Thyroid gland (tissue), 4 donors: Measurements from ENCODE around the gene CCBE1.

Experiments
- POLR2A ChIP-seq, 2 donors: fragments of 450-650 bp; IDR thresholded peaks; one replicate each; pipeline ENCODE4 v1.6.1; 2017; ENCODE audit warnings: antibody characterized with exemption in 2 of 2, mild to moderate bottlenecking in 2 of 2, moderate library complexity in 1 of 2
- TF ChIP-seq, protein P1 (sequence below), 6 experiments: fragments of 200-600 bp in 3 of 6; fragments of 450-650 bp in 3 of 6; sonication (generic) in 3 of 6; IDR thresholded peaks; one replicate each; pipeline ENCODE4 v1.5.1; 2016 to 2019; ENCODE audit warnings: antibody characterized with exemption in 6 of 6, mild to moderate bottlenecking in 2 of 6, inconsistent platforms in 1 of 6, moderate library complexity in 1 of 6

DNA sequence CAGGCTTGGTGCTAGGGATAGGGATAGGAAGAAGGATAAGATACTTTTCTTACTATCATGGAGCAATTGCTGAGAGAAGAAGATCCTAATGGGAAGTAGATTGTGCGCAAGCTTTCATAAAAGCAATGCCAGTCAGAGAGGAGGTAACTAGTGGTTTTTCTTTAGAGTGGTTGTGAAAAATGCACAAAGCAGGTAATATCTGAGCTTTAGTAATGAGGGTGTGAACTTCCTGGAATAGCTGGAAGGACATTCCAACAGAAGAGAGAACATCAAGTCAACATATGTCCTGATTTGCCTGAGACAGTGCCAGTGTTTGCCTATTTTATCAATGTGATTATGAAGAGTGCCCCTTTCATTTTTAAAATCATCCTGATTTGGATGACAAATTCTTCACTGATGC is 34.1 kb downstream of the CCBE1 start:
- TF ChIP-seq, protein P1, sequence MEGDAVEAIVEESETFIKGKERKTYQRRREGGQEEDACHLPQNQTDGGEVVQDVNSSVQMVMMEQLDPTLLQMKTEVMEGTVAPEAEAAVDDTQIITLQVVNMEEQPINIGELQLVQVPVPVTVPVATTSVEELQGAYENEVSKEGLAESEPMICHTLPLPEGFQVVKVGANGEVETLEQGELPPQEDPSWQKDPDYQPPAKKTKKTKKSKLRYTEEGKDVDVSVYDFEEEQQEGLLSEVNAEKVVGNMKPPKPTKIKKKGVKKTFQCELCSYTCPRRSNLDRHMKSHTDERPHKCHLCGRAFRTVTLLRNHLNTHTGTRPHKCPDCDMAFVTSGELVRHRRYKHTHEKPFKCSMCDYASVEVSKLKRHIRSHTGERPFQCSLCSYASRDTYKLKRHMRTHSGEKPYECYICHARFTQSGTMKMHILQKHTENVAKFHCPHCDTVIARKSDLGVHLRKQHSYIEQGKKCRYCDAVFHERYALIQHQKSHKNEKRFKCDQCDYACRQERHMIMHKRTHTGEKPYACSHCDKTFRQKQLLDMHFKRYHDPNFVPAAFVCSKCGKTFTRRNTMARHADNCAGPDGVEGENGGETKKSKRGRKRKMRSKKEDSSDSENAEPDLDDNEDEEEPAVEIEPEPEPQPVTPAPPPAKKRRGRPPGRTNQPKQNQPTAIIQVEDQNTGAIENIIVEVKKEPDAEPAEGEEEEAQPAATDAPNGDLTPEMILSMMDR (IDR thresholded peaks at IDR 0.05) = no peak
- no peak for TF ChIP-seq POLR2A (IDR thresholded peaks at IDR 0.05)
